Activated T-cell treated with anti-CD3 and anti-CD28 coated beads, Interleukin-2, amount 50 U/mL, for 24 hours (primary cell): Measurements from ENCODE around the gene SLAIN2.

Source experiments
- DNase-seq: peaks from one replicate; pipeline ENCODE4 v3.0.0-alpha.2; 2020
- H3K27ac Mint-ChIP-seq: 2 replicates; pipeline ENCODE4 v1.8.0; 2020; ENCODE audit warnings: mild to moderate bottlenecking, mixed read lengths
- H3K27me3 Mint-ChIP-seq: 2 replicates; pipeline ENCODE4 v1.8.0; 2020; ENCODE audit warnings: mixed read lengths
- H3K36me3 Mint-ChIP-seq: 2 replicates; pipeline ENCODE4 v1.8.0; 2020; ENCODE audit warnings: low read depth, mixed read lengths
- H3K4me1 Mint-ChIP-seq: 2 replicates; pipeline ENCODE4 v1.8.0; 2020; ENCODE audit warnings: low read depth, mixed read lengths
- H3K4me3 Mint-ChIP-seq: 2 replicates; pipeline ENCODE4 v1.8.0; 2020; ENCODE audit warnings: mild to moderate bottlenecking, moderate library complexity, mixed read lengths
- H3K9me3 Mint-ChIP-seq: 2 replicates; pipeline ENCODE4 v1.8.0; 2020; ENCODE audit warnings: mixed read lengths

SLAIN2 gene

DNA sequence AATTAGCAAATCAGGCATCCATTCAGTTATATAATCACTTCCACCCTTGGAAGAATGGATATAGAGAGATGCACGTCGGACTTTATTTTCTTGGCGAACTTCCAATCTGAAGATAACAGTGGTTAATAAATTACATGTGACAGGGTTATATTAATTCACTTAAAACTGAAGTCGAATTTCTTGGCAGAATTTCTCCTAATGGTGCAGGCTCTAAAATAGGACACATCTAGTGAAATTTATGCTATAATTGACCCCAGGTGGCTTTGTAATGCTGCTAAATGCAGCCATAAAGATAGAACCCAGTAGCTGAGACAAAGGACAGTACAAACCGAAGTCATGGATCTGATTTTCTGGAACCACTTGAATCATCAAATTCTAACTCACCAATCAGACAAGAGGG, 121.0 kb downstream of the SLAIN2 start:
- Mint-ChIP-seq H3K4me1 (no peaks in the 10 kb centered on the region), H3K36me3 (no peaks in the 10 kb centered on the region), H3K9me3 (no peaks in the 10 kb centered on the region), H3K27me3 (no peaks in the 10 kb centered on the region), H3K4me3 (no peak overlapping the region), H3K27ac (no peak overlapping the region)
- no peak for DNase-seq

DNA sequence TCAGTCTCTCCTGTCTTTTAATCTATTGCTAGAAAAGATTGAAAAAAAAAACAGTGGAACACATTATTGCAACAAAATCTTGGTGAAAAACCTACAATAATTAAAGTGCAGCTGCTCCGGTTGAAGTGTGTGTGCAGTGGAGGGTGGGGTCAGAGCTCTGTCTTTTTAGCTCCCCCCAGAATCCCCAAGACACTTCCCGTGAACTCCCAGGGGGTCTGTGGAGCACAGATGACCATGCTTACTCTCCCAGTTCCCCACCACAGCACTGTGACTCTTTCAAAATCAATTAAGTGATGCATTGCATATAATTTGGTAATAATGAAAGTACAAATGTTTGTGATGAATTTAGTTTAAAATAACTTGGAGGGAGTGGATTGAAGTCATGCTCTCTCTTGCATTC, 126.1 kb downstream of the SLAIN2 start:
- H3K36me3 Mint-ChIP-seq: no peaks in the 10 kb centered on the region
- no peaks in the 10 kb centered on the region for H3K9me3 Mint-ChIP-seq
- H3K27me3 Mint-ChIP-seq: peaks cover 3% of the 10 kb centered on the region

DNA sequence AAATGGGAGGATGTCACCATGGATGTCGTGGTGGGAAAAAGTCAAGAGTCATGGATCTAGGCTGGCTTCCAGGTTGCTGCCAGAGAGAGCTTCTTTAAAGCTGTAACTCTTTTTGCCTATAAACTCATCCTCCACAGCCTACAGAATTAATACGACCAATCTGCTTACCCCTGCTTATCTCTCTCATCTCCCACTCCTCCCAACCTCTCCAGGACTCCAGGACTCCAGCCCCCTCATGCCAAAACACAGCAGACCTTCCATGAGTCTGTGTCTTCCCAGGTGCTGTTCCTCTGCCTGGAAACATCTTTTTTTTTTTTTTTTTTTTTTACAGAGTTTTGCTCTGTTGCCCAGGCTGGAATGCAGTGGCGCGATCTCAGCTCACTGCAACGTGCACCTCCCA, 126.6 kb downstream of the SLAIN2 start:
- H3K4me3 Mint-ChIP-seq: no peak overlapping the region
- no peaks in the 10 kb centered on the region for H3K4me1 Mint-ChIP-seq
- H3K36me3 Mint-ChIP-seq: no peaks in the 10 kb centered on the region
- peaks cover 3% of the 10 kb centered on the region for H3K27me3 Mint-ChIP-seq
- no peaks in the 10 kb centered on the region for H3K9me3 Mint-ChIP-seq
- H3K27ac Mint-ChIP-seq: no peak overlapping the region
- no peak for DNase-seq

More for the DNA sequence above, 126.1 kb downstream of the SLAIN2 start:
- no peak for DNase-seq
- Mint-ChIP-seq H3K4me1 (no peaks in the 10 kb centered on the region), H3K27ac (no peak overlapping the region), H3K4me3 (no peak overlapping the region)

DNA sequence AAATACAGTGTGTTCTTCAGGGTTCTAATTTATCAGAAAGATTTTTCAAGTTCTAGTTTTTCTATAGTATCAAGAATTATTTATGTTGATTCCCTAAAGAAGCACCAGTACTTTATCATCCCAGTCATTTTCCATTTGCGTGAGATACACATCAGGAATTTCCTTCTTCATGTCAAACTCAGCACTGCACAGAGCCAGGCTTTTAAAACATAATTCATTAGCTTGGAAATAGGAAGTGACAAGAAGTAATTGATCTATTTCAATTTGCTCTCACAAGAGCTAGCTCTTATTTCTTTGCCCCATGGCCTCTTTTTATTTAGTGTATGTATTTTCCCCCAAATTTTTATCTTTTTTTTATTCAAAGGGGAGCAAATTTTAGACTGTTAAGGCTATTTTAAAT, 128.8 kb downstream of the SLAIN2 start:
- Mint-ChIP-seq H3K27me3 (peaks cover 3% of the 10 kb centered on the region), H3K27ac (no peak overlapping the region), H3K4me1 (no peaks in the 10 kb centered on the region), H3K9me3 (no peaks in the 10 kb centered on the region), H3K4me3 (no peak overlapping the region), H3K36me3 (no peaks in the 10 kb centered on the region)
- DNase-seq: no peak

DNA sequence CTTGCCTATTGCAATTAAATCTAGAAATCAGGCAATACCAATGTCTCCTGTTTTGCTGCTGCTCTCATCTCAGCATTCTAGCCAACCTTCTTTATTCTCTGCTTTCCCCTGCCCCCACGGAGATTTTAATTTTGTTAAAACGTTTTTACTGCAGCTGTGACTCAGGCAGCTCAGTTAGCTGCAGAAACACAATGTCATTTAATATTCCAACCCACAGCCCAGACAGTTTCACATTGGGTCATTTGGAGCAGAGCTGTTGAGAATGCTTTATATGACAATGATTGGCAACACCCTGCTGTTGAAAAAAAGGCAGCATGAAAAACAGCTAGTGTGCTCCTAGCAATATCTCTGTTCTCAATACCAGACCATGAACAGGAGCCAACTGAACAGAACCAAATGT, 129.2 kb downstream of the SLAIN2 start:
- Mint-ChIP-seq H3K27ac (no peak overlapping the region), H3K27me3 (peaks cover 3% of the 10 kb centered on the region), H3K4me1 (no peaks in the 10 kb centered on the region), H3K4me3 (no peak overlapping the region), H3K36me3 (no peaks in the 10 kb centered on the region), H3K9me3 (no peaks in the 10 kb centered on the region)
- no peak for DNase-seq

DNA sequence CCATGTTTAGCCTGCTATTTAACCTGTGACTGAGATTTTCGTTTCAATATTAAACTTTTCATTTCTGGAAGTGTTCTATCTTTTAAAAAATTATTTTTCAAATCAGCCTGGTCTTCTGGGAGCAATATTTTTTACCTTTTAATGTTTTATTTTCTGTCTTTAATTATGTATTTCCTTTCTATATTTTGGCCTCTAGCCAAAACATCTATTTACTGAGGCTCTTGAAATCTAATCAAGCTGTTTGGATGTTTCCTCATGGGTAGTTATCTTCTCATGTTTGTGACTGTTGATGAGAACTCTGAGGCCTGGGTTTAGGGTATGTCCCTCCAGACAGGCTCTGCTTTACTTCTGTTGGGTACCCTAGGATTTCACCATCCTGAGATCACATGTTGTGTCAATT, 131.5 kb downstream of the SLAIN2 start:
- no peak for DNase-seq
- no peaks in the 10 kb centered on the region for H3K9me3 Mint-ChIP-seq
- no peaks in the 10 kb centered on the region for H3K36me3 Mint-ChIP-seq
- H3K27me3 Mint-ChIP-seq: peaks cover 6% of the 10 kb centered on the region
- no peak overlapping the region for H3K27ac Mint-ChIP-seq
- H3K4me1 Mint-ChIP-seq: no peaks in the 10 kb centered on the region
- no peak overlapping the region for H3K4me3 Mint-ChIP-seq

DNA sequence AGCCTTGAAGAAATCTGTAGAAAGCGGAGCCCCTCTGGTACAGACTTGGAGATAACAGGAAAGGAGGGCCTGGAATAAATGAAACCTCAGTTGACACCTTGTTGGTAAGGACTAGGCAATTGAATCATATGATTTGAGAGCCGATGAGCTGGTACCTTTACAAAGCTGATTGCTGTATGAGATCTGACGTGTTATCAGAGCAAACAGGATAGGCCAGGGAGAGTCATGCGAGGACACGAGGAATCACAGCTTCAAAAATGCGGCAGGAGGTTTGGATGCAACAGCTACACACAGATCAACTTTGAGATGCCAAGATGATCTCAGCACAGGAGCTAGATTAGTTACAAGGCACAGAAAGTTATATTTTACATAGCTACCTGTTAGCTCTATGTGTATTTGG, 134.4 kb downstream of the SLAIN2 start:
- Mint-ChIP-seq H3K9me3 (no peaks in the 10 kb centered on the region), H3K27me3 (peaks cover 13% of the 10 kb centered on the region), H3K27ac (no peak overlapping the region), H3K4me3 (no peak overlapping the region), H3K4me1 (no peaks in the 10 kb centered on the region), H3K36me3 (no peaks in the 10 kb centered on the region)
- DNase-seq: no peak
